ENCODE data around the gene BAIAP2L1.

GRCh38 chr7:98250789-98251188 is 150.1 kb downstream of the BAIAP2L1 start:
- no peak for TF ChIP-seq CTCF (IDR thresholded peaks at IDR 0.05; ENCODE audit: low read depth, low read length)
- TF ChIP-seq MAX (IDR thresholded peaks at IDR 0.05; ENCODE audit: low read depth, low read length): no peak
- TF ChIP-seq POLR2A (IDR thresholded peaks at IDR 0.05; ENCODE audit: extremely low read depth, insufficient read length): no peak
- no peak for TF ChIP-seq MYC (IDR thresholded peaks at IDR 0.05; ENCODE audit: low read depth, low read length)

All from NB4 (cell line).